ENCODE results near the gene SPAG8.

- TF ChIP-seq, protein P1, sequence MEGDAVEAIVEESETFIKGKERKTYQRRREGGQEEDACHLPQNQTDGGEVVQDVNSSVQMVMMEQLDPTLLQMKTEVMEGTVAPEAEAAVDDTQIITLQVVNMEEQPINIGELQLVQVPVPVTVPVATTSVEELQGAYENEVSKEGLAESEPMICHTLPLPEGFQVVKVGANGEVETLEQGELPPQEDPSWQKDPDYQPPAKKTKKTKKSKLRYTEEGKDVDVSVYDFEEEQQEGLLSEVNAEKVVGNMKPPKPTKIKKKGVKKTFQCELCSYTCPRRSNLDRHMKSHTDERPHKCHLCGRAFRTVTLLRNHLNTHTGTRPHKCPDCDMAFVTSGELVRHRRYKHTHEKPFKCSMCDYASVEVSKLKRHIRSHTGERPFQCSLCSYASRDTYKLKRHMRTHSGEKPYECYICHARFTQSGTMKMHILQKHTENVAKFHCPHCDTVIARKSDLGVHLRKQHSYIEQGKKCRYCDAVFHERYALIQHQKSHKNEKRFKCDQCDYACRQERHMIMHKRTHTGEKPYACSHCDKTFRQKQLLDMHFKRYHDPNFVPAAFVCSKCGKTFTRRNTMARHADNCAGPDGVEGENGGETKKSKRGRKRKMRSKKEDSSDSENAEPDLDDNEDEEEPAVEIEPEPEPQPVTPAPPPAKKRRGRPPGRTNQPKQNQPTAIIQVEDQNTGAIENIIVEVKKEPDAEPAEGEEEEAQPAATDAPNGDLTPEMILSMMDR (conservative IDR thresholded peaks at IDR 0.05; ENCODE audit: low read length): no peak
- TF ChIP-seq EZH2phosphoT487 (IDR thresholded peaks at IDR 0.05; ENCODE audit: borderline replicate concordance): no peak
Measured at GRCh38 chr9:35810122-35810521, 1.9 kb downstream of the SPAG8 start.

Data from Loucy (cell line).